WERI-Rb-1 (cell line): ENCODE results near the gene IFT25.

Experiments
- DNase-seq: peaks from one replicate; pipeline ENCODE4 v3.0.0-alpha.2; 2020
- H3K27ac ChIP-seq: fragments of 250-450 bp; sonication (Bioruptor Pico); 2 replicates; pipeline ENCODE4 v1.5.1; 2020; ENCODE audit warnings: mild to moderate bottlenecking, moderate library complexity
- H3K27me3 ChIP-seq: fragments of 250-450 bp; sonication (Bioruptor Pico); 2 replicates; pipeline ENCODE4 v1.5.1; 2021; ENCODE audit warnings: mild to moderate bottlenecking, low read depth, moderate library complexity; ENCODE audit not compliant: insufficient read depth, severe bottlenecking
- H3K36me3 ChIP-seq: fragments of 250-450 bp; sonication (Bioruptor Pico); 2 replicates; pipeline ENCODE4 v1.5.1; 2020; ENCODE audit warnings: mild to moderate bottlenecking, moderate library complexity
- H3K4me3 ChIP-seq: 2 replicates; pipeline ENCODE4 v1.5.1; 2011; ENCODE audit warnings: low read depth, mild to moderate bottlenecking, control low read depth, low read length
- H3K9me3 ChIP-seq: fragments of 250-450 bp; sonication (Bioruptor Pico); 2 replicates; pipeline ENCODE4 v1.5.1; 2021; ENCODE audit warnings: mild to moderate bottlenecking, moderate library complexity; ENCODE audit not compliant: severe bottlenecking
- CTCF ChIP-seq: IDR thresholded peaks from 2 replicates; pipeline ENCODE4 v1.5.1; 2011; ENCODE audit warnings: low read depth, mild to moderate bottlenecking, control low read depth, inconsistent platforms, low read length

The IFT25 gene

GRCh38 chr1:53913352-53914033, 32.0 kb downstream of the IFT25 start:
- H3K27me3 ChIP-seq = no peaks in the 10 kb centered on the region
- H3K36me3 ChIP-seq = peaks cover 2% of the 10 kb centered on the region
- no peak for DNase-seq
- TF ChIP-seq CTCF = no peak
- H3K4me3 ChIP-seq = no peak overlapping the region
- H3K9me3 ChIP-seq = no peaks in the 10 kb centered on the region
- no peak overlapping the region for H3K27ac ChIP-seq

GRCh38 chr1:53911442-53911841, 34.1 kb downstream of the IFT25 start:
- TF ChIP-seq CTCF = no peak
- no peaks in the 10 kb centered on the region; the same call in none of the 2 replicates for H3K36me3 ChIP-seq
- H3K9me3 ChIP-seq = no peaks in the 10 kb centered on the region
- H3K4me3 ChIP-seq = no peak overlapping the region
- H3K27me3 ChIP-seq = no peaks in the 10 kb centered on the region
- DNase-seq = no peak
- H3K27ac ChIP-seq = no peak overlapping the region

- Histone ChIP-seq H3K36me3 (no peaks in the 10 kb centered on the region; the same call in 1 of the 2 replicates), H3K27ac (no peak overlapping the region), H3K9me3 (no peaks in the 10 kb centered on the region), H3K27me3 (no peaks in the 10 kb centered on the region), H3K4me3 (no peak overlapping the region)
- no peak for DNase-seq
- no peak for TF ChIP-seq CTCF
Measured at GRCh38 chr1:53909946-53910345, 35.6 kb downstream of the IFT25 start.

- no peak for DNase-seq
Measured at GRCh38 chr1:53906121-53906520, 39.4 kb downstream of the IFT25 start.

GRCh38 chr1:53905509-53905908, 40.0 kb downstream of the IFT25 start:
- no peaks in the 10 kb centered on the region for H3K9me3 ChIP-seq

More at GRCh38 chr1:53906121-53906520, 39.4 kb downstream of the IFT25 start:
- no peak for TF ChIP-seq CTCF
- Histone ChIP-seq H3K9me3 (no peaks in the 10 kb centered on the region), H3K27me3 (no peaks in the 10 kb centered on the region), H3K4me3 (no peak overlapping the region), H3K36me3 (no peaks in the 10 kb centered on the region; the same call in 1 of the 2 replicates), H3K27ac (no peak overlapping the region)

More at GRCh38 chr1:53905509-53905908, 40.0 kb downstream of the IFT25 start:
- H3K27ac ChIP-seq = no peak overlapping the region
- H3K36me3 ChIP-seq = no peaks in the 10 kb centered on the region; the same call in 1 of the 2 replicates
- no peaks in the 10 kb centered on the region for H3K27me3 ChIP-seq
- TF ChIP-seq CTCF = no peak
- no peak for DNase-seq
- no peak overlapping the region for H3K4me3 ChIP-seq
